ENCODE data around the gene CD300H.
A peak's percentile ranks its signal among the peaks of the same experiment; 100 is the strongest.
"Not testable (repeated sequence)": the region's sequence is repeated elsewhere in the genome, so short reads cannot be mapped to it uniquely, and the experiment has no call there.

The CD300H gene

GRCh38 chr17:74523308-74523707 is 44.0 kb downstream of the CD300H start:
- no peak for DNase-seq (ENCODE audit: low read depth)
- H3K4me3 ChIP-seq (ENCODE audit: low read depth, low read length), result no peak overlapping the region
- TF ChIP-seq CTCF (IDR thresholded peaks at IDR 0.05; ENCODE audit: low read depth, low read length), result no peak
- TF ChIP-seq MAX (IDR thresholded peaks at IDR 0.05; ENCODE audit: low read depth, low read length), result no peak
- TF ChIP-seq POLR2A (IDR thresholded peaks at IDR 0.05; ENCODE audit: extremely low read depth, insufficient read length), result no peak
- TF ChIP-seq MYC (IDR thresholded peaks at IDR 0.05; ENCODE audit: low read depth, low read length), result no peak

GRCh38 chr17:74522381-74523105 is 44.8 kb downstream of the CD300H start:
- TF ChIP-seq MYC (IDR thresholded peaks at IDR 0.05; ENCODE audit: low read depth, low read length), result no peak
- TF ChIP-seq MAX (IDR thresholded peaks at IDR 0.05; ENCODE audit: low read depth, low read length), result no peak
- no peak for TF ChIP-seq CTCF (IDR thresholded peaks at IDR 0.05; ENCODE audit: low read depth, low read length)
- no peak for TF ChIP-seq POLR2A (IDR thresholded peaks at IDR 0.05; ENCODE audit: extremely low read depth, insufficient read length)
- no peak for DNase-seq (ENCODE audit: low read depth)
- H3K4me3 ChIP-seq (ENCODE audit: low read depth, low read length), result peak overlapping the region; percentile 52

- peak overlapping the region; percentile 52 for H3K4me3 ChIP-seq (ENCODE audit: low read depth, low read length)
- TF ChIP-seq CTCF (IDR thresholded peaks at IDR 0.05; ENCODE audit: low read depth, low read length) (no peak), MYC (IDR thresholded peaks at IDR 0.05; ENCODE audit: low read depth, low read length) (peak; percentile 65; the same call in 1 of the 2 replicates), MAX (IDR thresholded peaks at IDR 0.05; ENCODE audit: low read depth, low read length) (peak; percentile 67), POLR2A (IDR thresholded peaks at IDR 0.05; ENCODE audit: extremely low read depth, insufficient read length) (peak; percentile 31)
- DNase-seq (ENCODE audit: low read depth), result peak; percentile 98
These were observed 45.6 kb downstream of the CD300H start for GRCh38 chr17:74521701-74522201.

- peak; percentile 95 for DNase-seq (ENCODE audit: low read depth)
- TF ChIP-seq MAX (IDR thresholded peaks at IDR 0.05; ENCODE audit: low read depth, low read length), result peak; percentile 10; the same call in 1 of the 2 replicates
- peak; percentile 39; the same call in 1 of the 2 replicates for TF ChIP-seq MYC (IDR thresholded peaks at IDR 0.05; ENCODE audit: low read depth, low read length)
- no peak for TF ChIP-seq POLR2A (IDR thresholded peaks at IDR 0.05; ENCODE audit: extremely low read depth, insufficient read length)
- TF ChIP-seq CTCF (IDR thresholded peaks at IDR 0.05; ENCODE audit: low read depth, low read length), result no peak
- H3K4me3 ChIP-seq (ENCODE audit: low read depth, low read length), result peak overlapping the region; percentile 52
These were observed 46.4 kb downstream of the CD300H start for GRCh38 chr17:74520790-74521480.

- 0 out of 2 replicates have a peak, but pooled peaks have one; percentile 36 for TF ChIP-seq MYC (IDR thresholded peaks at IDR 0.05; ENCODE audit: low read depth, low read length)
- no peak for TF ChIP-seq POLR2A (IDR thresholded peaks at IDR 0.05; ENCODE audit: extremely low read depth, insufficient read length)
- DNase-seq (ENCODE audit: low read depth), result peak; percentile 90
- H3K4me3 ChIP-seq (ENCODE audit: low read depth, low read length), result no peak overlapping the region
These were observed 47.3 kb downstream of the CD300H start for GRCh38 chr17:74520016-74520434.

- H3K4me3 ChIP-seq (ENCODE audit: low read depth, low read length); DNase-seq (ENCODE audit: low read depth): not testable (repeated sequence)
These were observed 48.8 kb downstream of the CD300H start for GRCh38 chr17:74518413-74518981.

All from NB4 (cell line).